ENCODE data around the gene SLC41A2. TPM values are rescaled to one million over a fixed set of nuclear protein-coding genes. Genes with fewer than 3 reads are reported as not detected.

Gene SLC41A2
- total RNA-seq, 1 experiment from 2014 or later, result 4.3 TPM

DNA sequence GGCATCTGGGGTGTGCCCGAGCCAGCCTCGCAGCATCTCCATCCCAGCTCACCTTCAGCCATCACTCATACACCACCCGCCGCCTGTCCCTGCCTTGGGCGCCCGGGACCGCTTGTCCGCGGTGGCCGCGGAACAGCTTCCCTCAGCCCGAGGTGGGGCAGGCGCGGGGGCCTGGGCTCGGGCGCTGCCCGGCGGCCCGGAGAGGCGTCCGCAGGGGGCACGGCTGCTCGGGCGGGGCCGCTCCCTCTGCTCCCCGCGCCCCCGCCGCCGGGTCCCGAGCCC, 430 bp downstream of the SLC41A2 start:
- H3K4me2 ChIP-seq (ENCODE audit: insufficient read depth, insufficient read length, low read length), result peak overlapping the region; percentile 79
- Mint-ChIP-seq H3K9me3 (no peaks in the 10 kb centered on the region), H3K27me3 (ENCODE audit: low read depth) (peaks cover 45% of the 10 kb centered on the region), H3K36me3 (ENCODE audit: insufficient read depth in 1 of 3, low read depth in 3 of 3) (no peaks in the 10 kb centered on the region), H3K4me1 (peaks cover 9 to 16% of the 10 kb centered on the region in 2 experiments), H3K27ac (no peak overlapping the region), H3K4me3 (peak overlapping the region; percentile 75 to 86)
- H3K4ac ChIP-seq (ENCODE audit: low read depth, low read length), result no peak overlapping the region
- no peak overlapping the region for H4K5ac ChIP-seq (ENCODE audit: insufficient read length, low read depth, low read length)
- no peaks in the 10 kb centered on the region for H3K4me1 ChIP-seq (ENCODE audit: insufficient read depth, low read length)
- no peak overlapping the region for H4K8ac ChIP-seq (replicated peaks; ENCODE audit: insufficient read length, low read depth, low read length)
- no peaks in the 10 kb centered on the region for H4K20me1 ChIP-seq (ENCODE audit: control insufficient read depth, insufficient read depth, insufficient read length)
- H3T11ph ChIP-seq (ENCODE audit: low read length), result no peak overlapping the region
- H2BK20ac ChIP-seq (ENCODE audit: low read depth, low read length, poor library complexity, severe bottlenecking), result no peak overlapping the region
- no peak overlapping the region for H2AK5ac ChIP-seq (ENCODE audit: insufficient read length, low read length)
- no peak overlapping the region for H3K14ac ChIP-seq (ENCODE audit: insufficient read depth, low read length)
- no peak overlapping the region for H3K23ac ChIP-seq (ENCODE audit: insufficient read length, low read depth, low read length)
- no peak overlapping the region for H2BK15ac ChIP-seq (ENCODE audit: low read depth, low read length)
- no peak overlapping the region for H2AFZ ChIP-seq (ENCODE audit: low read length)
- no peak overlapping the region for H2BK120ac ChIP-seq (ENCODE audit: low read depth, low read length, poor library complexity, severe bottlenecking)
- no peaks in the 10 kb centered on the region for H3K79me1 ChIP-seq (ENCODE audit: insufficient read depth, low read depth, low read length, poor library complexity, severe bottlenecking)
- no peak overlapping the region for H3K18ac ChIP-seq (ENCODE audit: insufficient read length, low read depth, low read length)
- H2BK12ac ChIP-seq (ENCODE audit: insufficient read length, low read depth, low read length), result no peak overlapping the region
- no peaks in the 10 kb centered on the region for H3K79me2 ChIP-seq (ENCODE audit: insufficient read depth, low read length)
- WGBS (ENCODE audit: extremely low coverage, insufficient read length, low lambda C conversion rate), result no CpG with 5 or more reads among the region's 31 CpGs
- H3K23me2 ChIP-seq (ENCODE audit: insufficient read length, low read depth, low read length, poor library complexity, severe bottlenecking), result peaks cover 5% of the 10 kb centered on the region
- H4K91ac ChIP-seq (ENCODE audit: insufficient read length, low read depth, low read length), result no peak overlapping the region
- no peaks in the 10 kb centered on the region for H3K9me3 ChIP-seq (ENCODE audit: control insufficient read depth, low read depth, low read length)
- no peak overlapping the region for H3K9ac ChIP-seq (ENCODE audit: extremely low read depth, insufficient read length, low read length)
- H3K56ac ChIP-seq (ENCODE audit: insufficient read length, low read depth, low read length), result no peak overlapping the region
- no peak overlapping the region for H2BK5ac ChIP-seq (ENCODE audit: insufficient read length, low read length)
- H3K27ac ChIP-seq (ENCODE audit: insufficient read length, low read depth, low read length), result no peak overlapping the region
- TF ChIP-seq, protein P1, sequence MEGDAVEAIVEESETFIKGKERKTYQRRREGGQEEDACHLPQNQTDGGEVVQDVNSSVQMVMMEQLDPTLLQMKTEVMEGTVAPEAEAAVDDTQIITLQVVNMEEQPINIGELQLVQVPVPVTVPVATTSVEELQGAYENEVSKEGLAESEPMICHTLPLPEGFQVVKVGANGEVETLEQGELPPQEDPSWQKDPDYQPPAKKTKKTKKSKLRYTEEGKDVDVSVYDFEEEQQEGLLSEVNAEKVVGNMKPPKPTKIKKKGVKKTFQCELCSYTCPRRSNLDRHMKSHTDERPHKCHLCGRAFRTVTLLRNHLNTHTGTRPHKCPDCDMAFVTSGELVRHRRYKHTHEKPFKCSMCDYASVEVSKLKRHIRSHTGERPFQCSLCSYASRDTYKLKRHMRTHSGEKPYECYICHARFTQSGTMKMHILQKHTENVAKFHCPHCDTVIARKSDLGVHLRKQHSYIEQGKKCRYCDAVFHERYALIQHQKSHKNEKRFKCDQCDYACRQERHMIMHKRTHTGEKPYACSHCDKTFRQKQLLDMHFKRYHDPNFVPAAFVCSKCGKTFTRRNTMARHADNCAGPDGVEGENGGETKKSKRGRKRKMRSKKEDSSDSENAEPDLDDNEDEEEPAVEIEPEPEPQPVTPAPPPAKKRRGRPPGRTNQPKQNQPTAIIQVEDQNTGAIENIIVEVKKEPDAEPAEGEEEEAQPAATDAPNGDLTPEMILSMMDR (conservative IDR thresholded peaks at IDR 0.05), result no peak
- peaks cover 2% of the 10 kb centered on the region; the same call in 1 of the 2 replicates for H3K27me3 ChIP-seq (ENCODE audit: insufficient read depth, low read length)
- DNase-seq, result no peak
